ENCODE results near the gene TICRR.

Gene TICRR

DNA sequence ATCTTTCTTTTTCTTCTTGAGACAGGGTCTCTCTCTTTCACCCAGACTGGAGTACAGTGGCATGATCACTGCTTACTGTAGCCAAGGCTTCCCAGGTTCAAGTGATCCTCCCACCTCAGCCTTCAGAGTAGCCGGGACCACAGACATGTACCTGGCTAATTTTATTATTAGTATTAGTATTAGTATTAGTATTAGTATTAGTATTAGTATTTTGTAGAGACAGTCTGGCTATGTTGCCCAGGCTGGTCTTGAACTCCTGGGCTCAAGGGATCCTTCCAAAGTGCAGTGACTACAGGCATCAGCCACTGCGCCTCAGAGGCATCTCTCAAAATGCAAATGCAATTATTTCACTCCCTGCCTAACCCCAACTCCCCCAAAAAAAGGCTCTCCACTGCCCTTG is 78.3 kb downstream of the TICRR start:
- intact Hi-C loops (cut with DNase I; ENCODE audit: low total_unique reads) = no loop called here
- Histone ChIP-seq H3K36me3 (peaks cover 0 to 27% (median 8%) of the 10 kb centered on the region in 3 donors), H3K9me3 (no peaks in the 10 kb centered on the region), H3K27ac (no peak overlapping the region), H3K4me1 (peaks cover 0 to 15% (median 8%) of the 10 kb centered on the region in 4 donors), H3K27me3 (no peaks in the 10 kb centered on the region), H3K4me3 (no peak overlapping the region)
- DNase-seq = peak in 1 of 2 donors; percentile 1
- no peak for TF ChIP-seq CTCF (IDR thresholded peaks at IDR 0.05)

GRCh38 chr15:89654301-89654761 is 79.1 kb downstream of the TICRR start:
- peaks cover 0 to 19% (median under 1%) of the 10 kb centered on the region in 3 donors for H3K36me3 ChIP-seq
- no peak for TF ChIP-seq CTCF (IDR thresholded peaks at IDR 0.05)
- H3K27ac ChIP-seq = peak overlapping the region; percentile 72 to 73
- H3K4me3 ChIP-seq = peak overlapping the region; percentile 62 to 89
- peaks cover 0 to 15% (median 8%) of the 10 kb centered on the region in 4 donors for H3K4me1 ChIP-seq
- no peaks in the 10 kb centered on the region for H3K27me3 ChIP-seq
- H3K9me3 ChIP-seq = no peaks in the 10 kb centered on the region
- intact Hi-C loops (cut with DNase I; ENCODE audit: low total_unique reads) = no loop called here
- DNase-seq = peak; percentile 19 to 63

DNA sequence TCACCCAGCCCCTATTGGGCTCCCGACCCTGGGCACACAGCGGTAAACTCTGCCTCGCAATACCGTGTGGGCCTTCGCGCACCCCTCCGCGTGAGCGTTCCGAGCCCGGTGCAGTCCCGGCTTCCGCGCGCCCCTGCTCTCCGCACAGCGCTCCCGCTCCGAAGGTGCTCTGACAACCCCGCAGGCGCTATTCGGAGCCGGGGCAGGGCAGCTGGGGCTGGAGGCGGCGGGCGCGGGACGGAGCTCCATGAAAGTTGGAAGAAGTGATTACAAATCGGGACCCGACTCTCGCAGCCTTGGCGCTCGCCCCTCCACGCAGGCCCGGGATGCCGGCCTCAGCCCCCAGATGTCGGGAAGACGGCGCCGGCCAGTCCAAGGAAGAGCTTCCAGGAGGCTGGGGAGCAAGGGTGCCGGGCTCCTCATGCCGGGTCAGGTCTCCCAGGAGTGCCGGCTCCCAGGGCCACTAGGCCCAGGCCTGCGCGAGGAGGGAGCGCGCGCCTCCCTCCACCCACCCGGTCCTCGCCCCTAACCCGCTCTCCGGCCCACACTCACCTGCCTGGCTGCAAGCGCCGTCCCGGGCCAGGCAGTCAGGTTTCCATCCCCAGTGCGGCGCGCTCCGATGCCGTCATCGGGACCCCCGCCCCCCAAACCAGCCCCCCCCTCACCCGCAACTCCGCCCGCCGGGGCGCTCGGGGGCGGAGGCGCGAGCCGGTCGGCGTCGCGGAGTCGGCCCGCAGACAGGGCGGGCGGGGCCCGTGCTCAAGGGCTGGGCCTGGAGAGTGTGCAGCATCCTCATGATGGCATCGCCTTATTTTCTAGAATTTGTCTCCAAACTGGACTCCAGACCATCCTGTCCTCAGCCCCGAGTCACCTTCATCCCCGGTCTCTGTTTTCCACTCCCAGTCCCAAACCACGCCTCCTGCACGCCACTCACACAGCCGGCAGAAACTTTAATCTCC is 79.9 kb downstream of the TICRR start, which contains the start of gene KIF7:
Gene KIF7, minus strand, starts transcription at position 621 of the 959 bp plus-strand sequence. CDS start 2,537 bp downstream, outside the sequence.
- H3K4me1 ChIP-seq = peaks cover 0 to 15% (median 8%) of the 10 kb centered on the region in 4 donors
- H3K27ac ChIP-seq = peak within 1 kb of the TSS; percentile 72 to 73
- H3K4me3 ChIP-seq = peak within 1 kb of the TSS; percentile 62 to 89
- H3K36me3 ChIP-seq = peaks cover 0 to 12% (median 0%) of the 10 kb centered on the region in 3 donors
- DNase-seq = peak in 1 of 2 donors; percentile 23
- H3K27me3 ChIP-seq = no peaks in the 10 kb centered on the region
- no peak for TF ChIP-seq CTCF (IDR thresholded peaks at IDR 0.05)
- intact Hi-C loops (cut with DNase I; ENCODE audit: low total_unique reads) = no loop called here
- H3K9me3 ChIP-seq = no peaks in the 10 kb centered on the region

DNA sequence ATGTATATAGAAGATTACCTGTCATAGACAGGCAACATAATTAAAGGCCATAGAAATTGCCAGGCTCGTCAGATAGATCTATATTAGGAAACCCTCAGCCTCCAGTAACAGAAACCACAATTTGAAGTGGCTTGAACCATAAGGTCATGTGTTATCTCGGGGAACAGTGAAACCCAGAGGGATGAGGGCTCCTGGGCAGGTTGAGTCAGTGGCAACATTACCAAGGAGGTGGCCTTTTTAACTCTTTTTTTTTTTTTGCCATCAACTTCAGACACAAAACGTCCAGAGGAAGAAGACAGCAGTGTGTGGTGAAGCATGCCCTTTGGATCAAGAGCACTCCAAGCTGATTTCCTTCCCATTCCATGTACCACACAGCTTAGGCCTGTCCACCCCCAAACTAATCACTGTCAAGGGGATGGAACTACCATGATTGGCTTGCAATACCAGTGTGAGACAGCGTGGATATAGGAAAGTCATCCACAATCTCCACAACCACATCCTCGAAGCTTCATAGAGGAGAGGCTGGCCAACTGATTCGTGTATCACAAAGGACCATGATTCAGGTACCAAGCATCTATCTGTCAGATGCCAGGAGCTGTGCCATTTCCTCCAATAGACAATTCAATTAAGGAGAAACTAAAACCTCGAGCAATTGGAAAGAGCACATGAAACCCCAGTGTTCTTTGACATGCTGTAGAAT is 81.0 kb downstream of the TICRR start:
- Histone ChIP-seq H3K27me3 (no peaks in the 10 kb centered on the region), H3K9me3 (no peaks in the 10 kb centered on the region), H3K36me3 (peaks cover 0 to 11% (median 0%) of the 10 kb centered on the region in 3 donors), H3K4me3 (no peak overlapping the region), H3K4me1 (peaks cover 0 to 15% (median 8%) of the 10 kb centered on the region in 4 donors), H3K27ac (no peak overlapping the region)
- TF ChIP-seq CTCF (IDR thresholded peaks at IDR 0.05) = no peak
- intact Hi-C loops (cut with DNase I; ENCODE audit: low total_unique reads) = no loop called here
- DNase-seq = peak in 1 of 2 donors; percentile 3

- no peak overlapping the region for H3K27ac ChIP-seq
- no peaks in the 10 kb centered on the region for H3K36me3 ChIP-seq
- intact Hi-C loops (cut with DNase I; ENCODE audit: low total_unique reads) = no loop called here
- no peak for TF ChIP-seq CTCF (IDR thresholded peaks at IDR 0.05)
- H3K4me1 ChIP-seq = peaks cover 7 to 24% (median 14%) of the 10 kb centered on the region in 4 donors
- no peak overlapping the region for H3K4me3 ChIP-seq
- DNase-seq = peak; percentile 2 to 15
- no peaks in the 10 kb centered on the region for H3K27me3 ChIP-seq
- no peaks in the 10 kb centered on the region for H3K9me3 ChIP-seq
These were observed 82.5 kb downstream of the TICRR start for GRCh38 chr15:89657686-89658200.
